Osteoblast (primary cell): ENCODE measurements around the gene SLC25A25. TPM values are rescaled to one million over a fixed set of nuclear protein-coding genes. Genes with fewer than 3 reads are reported as not detected.

Source experiments
- DNase-seq: peaks from one replicate; pipeline ENCODE4 v3.0.0; 2011; ENCODE audit warnings: low spot score, mixed read lengths; ENCODE audit not compliant: insufficient read length; ENCODE audit errors: missing footprints
- H2AFZ ChIP-seq: 2 replicates; pipeline ENCODE4 v1.6.0; 2011; ENCODE audit warnings: mild to moderate bottlenecking, low read length
- H3K27ac ChIP-seq: 2 replicates; pipeline ENCODE4 v1.5.1; 2011; ENCODE audit warnings: mild to moderate bottlenecking, low read depth, low read length, moderate library complexity
- H3K27me3 ChIP-seq: 2 replicates; pipeline ENCODE4 v1.6.0; 2012; ENCODE audit warnings: mild to moderate bottlenecking, control low read depth, inconsistent platforms, low read length, moderate library complexity; ENCODE audit not compliant: insufficient read depth
- H3K36me3 ChIP-seq: 2 replicates; pipeline ENCODE4 v1.5.1; 2011; ENCODE audit warnings: mild to moderate bottlenecking, low read length, control low read depth, moderate library complexity; ENCODE audit not compliant: insufficient read depth
- H3K4me1 ChIP-seq: 2 replicates; pipeline ENCODE4 v1.5.1; 2011; ENCODE audit warnings: mild to moderate bottlenecking, low read length, control low read depth, moderate library complexity; ENCODE audit not compliant: insufficient read depth
- H3K4me2 ChIP-seq: 2 replicates; pipeline ENCODE4 v1.6.0; 2011; ENCODE audit warnings: mild to moderate bottlenecking, low read length; ENCODE audit not compliant: insufficient read depth
- H3K4me3 ChIP-seq: fragments of 200-600 bp; sonication (generic); 3 replicates; pipeline ENCODE4 v1.5.1; 2012; ENCODE audit warnings: mild to moderate bottlenecking, low read length, inconsistent platforms; ENCODE audit not compliant: insufficient read depth
- H3K79me2 ChIP-seq: 2 replicates; pipeline ENCODE4 v1.6.0; 2012; ENCODE audit warnings: mild to moderate bottlenecking, low read length, control low read depth, inconsistent platforms; ENCODE audit not compliant: insufficient read depth
- H3K9me3 ChIP-seq: 2 replicates; pipeline ENCODE4 v1.5.1; 2011; ENCODE audit warnings: low read depth, low read length, control low read depth
- H4K20me1 ChIP-seq: 2 replicates; pipeline ENCODE4 v1.6.0; 2012; ENCODE audit warnings: mild to moderate bottlenecking, low read length, control low read depth; ENCODE audit not compliant: insufficient read depth
- CTCF ChIP-seq: IDR thresholded peaks from 2 replicates; pipeline ENCODE4 v1.5.1; 2011; ENCODE audit warnings: mild to moderate bottlenecking, low read depth, low read length, moderate library complexity; ENCODE audit errors: extremely low read depth
- total RNA-seq: library from RNA; depleted of rRNA; stranded (reverse); fragments of >200 nt; gene quantifications from 2 replicates; pipeline ENCODE4 v1.2.3, GENCODE V29; 2012

The SLC25A25 gene
- total RNA-seq, 1 donor = 13.4 TPM

DNA sequence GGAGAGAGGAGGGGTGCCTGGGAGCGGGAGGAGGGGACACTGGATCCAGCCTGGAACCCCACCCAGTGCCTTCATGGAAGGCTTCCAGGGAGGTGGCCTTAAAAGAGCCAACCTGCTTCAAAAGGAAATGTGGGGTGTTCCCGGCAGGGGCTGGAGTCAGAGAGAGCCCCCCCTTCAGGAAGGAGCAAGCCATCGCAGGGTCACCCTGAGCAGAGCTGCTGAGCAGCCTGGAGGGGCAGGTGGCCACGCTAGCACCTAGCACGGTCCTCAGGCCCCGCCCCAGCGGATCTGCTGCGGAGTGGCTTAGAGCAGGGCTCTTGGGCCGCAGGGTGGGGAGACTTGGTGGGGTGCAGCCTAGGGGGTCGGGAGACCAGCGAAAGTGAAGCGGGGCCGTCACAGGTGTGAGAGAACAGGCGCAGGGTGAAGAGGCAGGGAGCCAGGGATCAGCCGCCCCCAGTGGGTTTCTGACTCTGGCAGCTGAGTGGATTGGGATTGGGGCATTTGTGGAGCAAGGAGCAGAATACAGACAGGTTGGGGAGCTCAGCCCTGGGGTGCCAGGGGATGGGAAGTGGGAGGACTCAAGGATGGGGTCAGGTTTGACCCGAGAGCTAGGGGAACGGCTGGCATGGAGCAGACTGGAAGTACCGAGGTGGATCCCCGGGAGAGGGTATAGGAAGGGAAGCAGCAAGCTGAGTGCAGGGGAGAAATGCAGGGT, 82.7 kb downstream of the SLC25A25 start:
- no peak overlapping the region for H2AFZ ChIP-seq
- no peaks in the 10 kb centered on the region for H3K79me2 ChIP-seq
- no peak overlapping the region for H3K27ac ChIP-seq
- H3K4me3 ChIP-seq = no peak overlapping the region
- DNase-seq = peak; percentile 59
- H3K36me3 ChIP-seq = no peaks in the 10 kb centered on the region
- H3K4me2 ChIP-seq = no peak overlapping the region
- H3K27me3 ChIP-seq = peaks cover 5% of the 10 kb centered on the region
- H4K20me1 ChIP-seq = no peaks in the 10 kb centered on the region
- H3K4me1 ChIP-seq = no peaks in the 10 kb centered on the region
- TF ChIP-seq CTCF = peak; percentile 28
- H3K9me3 ChIP-seq = no peaks in the 10 kb centered on the region

DNA sequence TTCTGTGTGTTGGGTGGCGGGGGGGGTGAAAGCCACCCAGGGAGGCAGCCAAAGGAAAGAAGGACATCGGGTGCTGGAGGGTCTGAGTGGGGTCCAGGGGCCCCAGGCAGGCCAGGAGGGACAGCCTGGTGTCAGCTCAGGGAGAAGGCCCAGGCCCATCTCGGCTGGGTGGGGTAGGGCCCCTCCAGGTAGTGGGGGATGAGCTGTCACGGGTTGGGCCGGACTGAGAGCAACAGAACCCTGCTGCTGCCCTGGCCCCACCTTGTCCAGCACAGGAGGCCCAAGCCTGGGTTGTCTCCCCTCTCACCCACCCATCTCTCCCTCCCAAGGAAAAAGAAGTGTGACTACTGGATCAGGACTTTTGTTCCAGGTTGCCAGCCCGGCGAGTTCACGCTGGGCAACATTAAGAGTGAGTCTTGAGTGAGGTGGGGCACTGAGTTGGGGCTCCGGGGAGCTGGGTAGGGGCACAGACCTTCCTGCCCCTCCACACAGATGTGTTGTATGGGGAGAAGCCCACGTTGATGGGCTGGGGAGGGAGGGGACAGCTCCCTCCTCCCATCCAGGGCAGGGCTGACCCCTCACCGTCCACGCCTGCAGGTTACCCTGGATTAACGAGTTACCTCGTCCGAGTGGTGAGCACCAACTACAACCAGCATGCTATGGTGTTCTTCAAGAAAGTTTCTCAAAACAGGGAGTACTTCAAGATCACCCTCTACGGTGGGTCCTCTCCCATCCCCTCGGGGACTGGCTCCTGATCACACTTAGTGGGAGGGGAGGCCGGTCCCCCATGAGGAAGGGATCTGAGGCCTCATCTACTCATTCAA, 83.5 kb downstream of the SLC25A25 start:
- DNase-seq = peak; percentile 59
- peaks cover 5% of the 10 kb centered on the region for H3K27me3 ChIP-seq
- TF ChIP-seq CTCF = no peak

DNA sequence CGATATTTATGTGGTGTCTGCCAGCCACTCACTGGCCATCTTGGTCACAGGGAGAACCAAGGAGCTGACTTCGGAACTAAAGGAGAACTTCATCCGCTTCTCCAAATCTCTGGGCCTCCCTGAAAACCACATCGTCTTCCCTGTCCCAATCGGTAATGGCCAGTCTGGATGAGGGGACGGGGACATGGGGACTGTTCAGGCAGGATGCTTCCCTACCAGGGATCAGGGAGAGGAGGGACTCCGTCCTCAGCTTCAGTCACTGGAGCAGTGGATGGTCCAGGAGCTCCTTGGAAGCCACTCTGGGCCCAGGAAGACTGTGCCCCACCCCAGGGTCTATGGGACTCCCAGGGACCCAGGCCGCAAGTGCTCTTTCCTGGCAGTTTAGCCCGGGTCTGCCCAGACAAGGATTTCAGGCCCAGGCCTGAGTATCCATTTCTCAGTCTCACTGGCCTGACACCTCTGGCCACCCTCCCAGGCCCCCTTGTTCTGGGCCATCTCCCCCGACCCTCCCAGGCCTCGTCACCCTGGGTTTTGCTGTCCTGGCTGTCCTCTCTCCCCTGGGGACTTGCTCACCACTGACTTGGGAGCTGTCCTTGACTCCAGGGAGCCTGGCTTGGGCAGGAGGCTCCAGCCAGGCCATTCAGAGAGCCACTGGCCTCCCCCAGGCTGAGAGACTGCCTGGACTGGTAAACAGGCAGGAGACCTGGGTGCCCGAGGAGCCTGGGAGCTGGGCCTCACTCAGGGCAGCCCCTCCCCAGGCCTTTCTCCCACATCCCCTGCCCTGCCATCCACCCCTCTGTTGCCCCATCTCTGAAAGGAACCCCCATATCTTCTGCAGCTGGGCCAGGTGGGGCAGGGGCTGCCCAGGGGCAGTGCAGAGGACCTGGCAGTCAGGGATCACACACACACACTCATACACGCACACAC, 84.4 kb downstream of the SLC25A25 start:
- no peak for TF ChIP-seq CTCF
- Histone ChIP-seq H3K27ac (no peak overlapping the region), H3K4me3 (no peak overlapping the region), H3K9me3 (no peaks in the 10 kb centered on the region), H3K4me1 (no peaks in the 10 kb centered on the region), H4K20me1 (no peaks in the 10 kb centered on the region), H3K27me3 (peaks cover 5% of the 10 kb centered on the region), H3K4me2 (no peak overlapping the region), H3K36me3 (no peaks in the 10 kb centered on the region), H2AFZ (no peak overlapping the region), H3K79me2 (no peaks in the 10 kb centered on the region)
- DNase-seq = peak; percentile 71

More for the DNA sequence above, 83.5 kb downstream of the SLC25A25 start:
- H3K79me2 ChIP-seq = no peaks in the 10 kb centered on the region
- H3K4me3 ChIP-seq = no peak overlapping the region
- H3K4me1 ChIP-seq = no peaks in the 10 kb centered on the region
- H4K20me1 ChIP-seq = no peaks in the 10 kb centered on the region
- H3K36me3 ChIP-seq = no peaks in the 10 kb centered on the region
- H3K27ac ChIP-seq = no peak overlapping the region
- no peak overlapping the region for H3K4me2 ChIP-seq
- H2AFZ ChIP-seq = no peak overlapping the region
- no peaks in the 10 kb centered on the region for H3K9me3 ChIP-seq
